IMR-90 (cell line): ENCODE data around the gene GBP6.

Experiments
- POLR2A ChIP-seq: IDR thresholded peaks from 2 replicates; pipeline ENCODE4 v1.6.1; 2012; ENCODE audit warnings: mild to moderate bottlenecking, low read depth, low read length
- TF ChIP-seq, protein P1 (sequence below): conservative IDR thresholded peaks from 2 replicates; pipeline ENCODE4 v1.5.1; 2012; ENCODE audit warnings: mild to moderate bottlenecking, low read depth, low read length, improper control_type of control experiment

DNA sequence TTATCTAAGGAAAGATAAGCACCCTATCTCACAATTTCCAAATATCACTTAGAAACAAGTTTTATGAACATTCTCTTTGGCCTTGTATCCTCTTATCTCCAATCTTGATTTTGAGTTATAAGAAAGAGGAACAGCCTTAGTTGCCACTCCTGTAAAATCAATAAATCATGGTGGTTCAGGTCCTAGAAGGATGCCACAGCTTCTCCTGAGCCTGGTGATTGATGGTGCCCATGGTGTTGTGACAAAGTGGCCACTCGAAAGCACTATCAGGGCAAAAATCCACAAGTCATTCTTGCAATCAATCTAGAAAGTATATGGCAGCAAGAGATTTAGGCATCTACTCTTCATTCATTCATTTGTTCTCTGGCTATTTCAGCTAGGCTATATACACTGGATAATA, 27.8 kb downstream of the GBP6 start:
- TF ChIP-seq, protein P1, sequence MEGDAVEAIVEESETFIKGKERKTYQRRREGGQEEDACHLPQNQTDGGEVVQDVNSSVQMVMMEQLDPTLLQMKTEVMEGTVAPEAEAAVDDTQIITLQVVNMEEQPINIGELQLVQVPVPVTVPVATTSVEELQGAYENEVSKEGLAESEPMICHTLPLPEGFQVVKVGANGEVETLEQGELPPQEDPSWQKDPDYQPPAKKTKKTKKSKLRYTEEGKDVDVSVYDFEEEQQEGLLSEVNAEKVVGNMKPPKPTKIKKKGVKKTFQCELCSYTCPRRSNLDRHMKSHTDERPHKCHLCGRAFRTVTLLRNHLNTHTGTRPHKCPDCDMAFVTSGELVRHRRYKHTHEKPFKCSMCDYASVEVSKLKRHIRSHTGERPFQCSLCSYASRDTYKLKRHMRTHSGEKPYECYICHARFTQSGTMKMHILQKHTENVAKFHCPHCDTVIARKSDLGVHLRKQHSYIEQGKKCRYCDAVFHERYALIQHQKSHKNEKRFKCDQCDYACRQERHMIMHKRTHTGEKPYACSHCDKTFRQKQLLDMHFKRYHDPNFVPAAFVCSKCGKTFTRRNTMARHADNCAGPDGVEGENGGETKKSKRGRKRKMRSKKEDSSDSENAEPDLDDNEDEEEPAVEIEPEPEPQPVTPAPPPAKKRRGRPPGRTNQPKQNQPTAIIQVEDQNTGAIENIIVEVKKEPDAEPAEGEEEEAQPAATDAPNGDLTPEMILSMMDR, result no peak
- TF ChIP-seq POLR2A, result no peak
